ENCODE results near the gene LAMP2. TPM values are rescaled to one million over a fixed set of nuclear protein-coding genes. Genes with fewer than 3 reads are reported as not detected.
A peak's percentile ranks its signal among the peaks of the same experiment; 100 is the strongest.

Gene LAMP2
- total RNA-seq, 1 experiment from 2014 or later, result 50.2 TPM

DNA sequence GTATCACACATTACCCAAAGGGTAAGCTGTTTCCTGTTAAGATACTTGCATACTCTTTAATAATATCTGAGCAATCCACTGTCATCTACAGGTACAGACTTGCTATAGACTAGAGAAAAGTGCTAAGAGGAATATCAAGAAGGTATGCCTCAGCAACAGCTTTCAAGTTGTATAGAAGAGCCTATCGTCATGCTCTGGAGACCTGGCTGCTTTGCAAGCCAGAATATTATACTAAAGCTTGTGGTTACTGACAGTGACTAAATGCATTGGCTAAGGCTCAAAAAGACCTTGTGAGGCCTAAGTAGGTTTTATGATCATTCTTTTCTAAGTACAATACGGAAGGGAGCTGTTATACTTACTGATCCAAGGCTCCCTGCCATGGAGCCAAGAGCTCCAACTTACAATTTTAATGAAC, 11.3 kb downstream of the LAMP2 start:
- DNase-seq (ENCODE audit: low read depth), result peak; percentile 83

DNA sequence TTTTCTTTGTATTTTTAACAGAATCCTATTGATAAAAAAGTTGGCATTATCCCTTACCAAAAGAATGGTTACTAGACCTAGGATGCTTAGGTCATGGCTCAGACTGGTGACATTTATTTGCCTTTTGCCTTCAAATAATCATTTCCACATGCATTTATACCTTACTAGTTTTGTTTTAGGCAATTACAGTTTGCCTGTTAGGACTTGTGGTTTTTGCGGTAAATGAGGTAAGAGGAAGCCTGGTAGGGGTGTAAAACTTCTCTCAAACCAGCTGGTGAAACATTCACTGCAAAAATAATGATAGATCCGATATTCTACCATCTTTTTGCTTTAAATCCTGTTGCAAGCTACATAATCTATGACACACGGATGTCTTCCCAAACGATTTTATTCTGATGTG, 12.1 kb downstream of the LAMP2 start:
- peak; percentile 68 for DNase-seq (ENCODE audit: low read depth)

DNA sequence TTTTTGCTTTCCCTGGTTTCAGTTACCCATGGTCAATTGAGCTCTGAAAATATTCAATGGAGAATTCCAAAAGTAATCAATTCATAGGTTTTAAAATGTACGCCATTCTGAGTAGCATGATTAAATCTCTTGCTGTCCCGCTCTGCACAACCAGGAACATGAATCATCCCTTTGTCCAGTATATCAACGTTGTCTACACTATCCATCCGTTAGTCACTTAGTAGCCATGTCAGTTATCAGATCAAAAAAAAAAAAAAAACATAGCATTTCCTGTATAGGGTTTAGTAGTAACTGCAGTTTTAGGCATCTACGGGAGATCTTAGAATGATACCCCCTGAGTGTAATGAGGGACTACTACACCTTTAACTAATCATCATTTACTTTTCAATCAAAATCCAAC, 15.1 kb downstream of the LAMP2 start:
- DNase-seq (ENCODE audit: low read depth), result peak; percentile 80

DNA sequence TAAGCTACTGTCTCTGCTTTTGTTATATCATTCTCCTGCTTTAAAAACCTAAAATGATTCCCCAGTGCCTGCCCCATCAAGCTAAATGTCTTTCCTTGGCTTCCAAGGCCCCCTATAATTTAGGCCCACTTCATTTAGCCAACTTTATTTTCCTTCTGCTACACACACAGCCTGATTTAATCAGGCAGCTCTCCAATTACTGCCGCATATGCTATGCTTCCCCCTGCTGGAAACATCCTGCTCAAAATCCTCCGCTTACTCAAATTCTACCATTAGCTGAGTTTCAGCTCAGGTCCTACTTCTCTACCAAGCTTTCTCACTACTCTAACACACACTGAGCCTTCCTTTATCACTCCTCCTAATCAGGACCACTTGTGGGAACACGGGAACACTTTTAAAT, 17.0 kb downstream of the LAMP2 start:
- no peak for DNase-seq (ENCODE audit: low read depth)

DNA sequence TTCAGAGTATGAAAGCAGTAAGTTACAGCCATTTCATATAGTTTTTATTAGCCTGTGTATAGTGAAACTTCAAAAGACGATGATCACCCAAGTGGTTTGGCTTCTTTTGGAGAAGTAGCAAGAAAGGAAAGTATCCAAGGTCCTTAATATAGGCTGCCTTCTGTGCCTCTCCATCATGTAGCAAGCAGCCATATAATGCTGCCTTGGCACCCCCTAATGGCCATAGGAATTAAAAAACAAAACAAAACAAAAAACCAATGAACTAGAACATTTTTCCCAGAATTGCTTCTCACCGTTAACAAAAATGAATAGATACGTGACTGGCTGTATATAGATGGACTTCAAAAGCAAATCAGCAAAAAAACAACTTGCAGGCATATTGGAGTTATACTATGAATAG, 18.9 kb downstream of the LAMP2 start:
- DNase-seq (ENCODE audit: low read depth), result no peak

DNA sequence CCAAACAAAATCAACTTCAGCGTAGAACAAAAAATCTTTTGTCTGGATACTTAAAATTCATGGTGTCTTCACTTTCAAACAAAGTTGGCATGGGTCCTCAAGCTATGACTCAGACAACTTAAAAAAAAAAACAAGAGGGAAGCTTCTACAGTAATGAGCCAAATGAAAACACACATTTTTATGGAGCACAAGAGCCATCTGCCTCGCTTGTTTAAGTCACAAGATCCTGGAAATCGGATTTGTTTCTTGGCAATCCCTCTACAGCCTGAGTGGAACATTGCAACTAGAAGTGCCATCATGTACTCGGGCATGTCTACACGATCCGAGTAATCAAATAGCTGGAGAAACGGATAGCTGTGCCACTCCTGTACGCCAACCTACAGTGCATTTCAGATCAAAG, 22.6 kb downstream of the LAMP2 start:
- peak; percentile 73 for DNase-seq (ENCODE audit: low read depth)

DNA sequence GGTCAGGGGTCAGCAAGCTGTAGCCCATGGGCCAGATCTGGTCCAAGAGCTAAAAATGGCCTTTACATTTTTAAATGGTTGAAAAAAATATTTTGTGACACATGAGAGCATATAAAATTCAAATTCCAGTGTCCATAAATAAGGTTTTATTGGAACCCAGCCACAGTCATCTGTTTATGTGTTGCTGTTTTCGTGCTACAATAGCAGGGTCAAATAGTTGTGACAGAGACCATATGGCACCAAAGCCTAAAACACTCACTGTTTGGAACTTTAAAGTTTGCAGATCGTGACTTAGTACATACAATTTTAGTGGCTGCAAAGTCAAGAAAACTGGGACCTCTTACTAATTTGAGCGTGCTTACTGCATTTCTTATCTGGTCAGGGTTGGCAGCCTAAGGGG, 29.2 kb downstream of the LAMP2 start:
- no peak for DNase-seq (ENCODE audit: low read depth)

DNA sequence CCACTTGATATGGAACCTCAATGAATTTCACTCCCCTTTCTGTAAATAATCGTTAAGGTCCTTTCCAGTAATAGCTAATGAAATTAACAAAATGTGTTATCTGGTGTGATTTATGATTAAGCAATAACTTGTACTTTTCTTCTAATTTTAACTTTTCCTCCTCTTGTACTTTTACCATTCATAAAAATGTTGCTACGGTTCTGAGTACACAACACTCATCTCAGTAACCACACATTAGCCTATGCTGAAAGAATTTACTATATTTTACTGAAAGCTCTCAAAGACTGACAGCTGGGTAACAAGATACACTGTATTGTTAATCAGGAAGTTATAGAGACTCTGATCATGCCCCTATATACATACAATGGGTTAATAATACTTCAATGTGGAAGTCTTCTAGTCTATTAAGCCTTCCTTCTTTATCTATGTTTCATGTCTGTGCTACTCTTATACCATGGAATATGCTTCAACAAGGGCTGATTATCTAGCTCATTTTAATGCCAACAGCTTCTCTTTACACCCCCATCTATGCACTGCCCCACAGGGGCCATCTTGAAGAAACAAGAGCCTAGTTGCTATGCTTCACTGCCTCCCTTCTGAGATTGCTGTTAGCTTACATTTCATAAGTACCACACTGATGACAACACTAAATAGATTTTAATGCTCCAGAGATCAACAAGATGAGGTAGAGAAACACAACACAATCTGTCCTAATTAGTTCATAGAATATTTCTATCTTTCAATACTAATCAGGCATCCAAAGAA, 39.1 kb downstream of the LAMP2 start:
- no peak for DNase-seq (ENCODE audit: low read depth)

DNA sequence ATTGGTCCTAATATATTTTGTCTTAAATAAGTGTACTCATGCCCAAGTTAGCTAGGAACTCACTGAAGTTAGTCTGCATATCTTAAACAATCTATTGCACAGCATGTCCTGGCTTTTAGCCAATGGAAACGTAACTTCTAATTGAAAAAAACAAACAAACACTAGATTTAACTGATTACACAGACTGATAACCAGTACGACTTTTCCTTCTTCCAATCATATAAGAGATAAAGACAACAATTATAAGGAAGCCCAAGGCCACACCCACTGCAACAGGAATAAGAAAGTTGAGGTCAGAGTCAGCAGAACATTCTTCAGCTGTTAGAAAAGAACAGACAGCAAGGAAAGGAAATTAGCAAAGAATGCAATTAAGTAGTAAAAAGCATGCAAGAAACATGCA, 40.8 kb downstream of the LAMP2 start:
- no peak for DNase-seq (ENCODE audit: low read depth)

DNA sequence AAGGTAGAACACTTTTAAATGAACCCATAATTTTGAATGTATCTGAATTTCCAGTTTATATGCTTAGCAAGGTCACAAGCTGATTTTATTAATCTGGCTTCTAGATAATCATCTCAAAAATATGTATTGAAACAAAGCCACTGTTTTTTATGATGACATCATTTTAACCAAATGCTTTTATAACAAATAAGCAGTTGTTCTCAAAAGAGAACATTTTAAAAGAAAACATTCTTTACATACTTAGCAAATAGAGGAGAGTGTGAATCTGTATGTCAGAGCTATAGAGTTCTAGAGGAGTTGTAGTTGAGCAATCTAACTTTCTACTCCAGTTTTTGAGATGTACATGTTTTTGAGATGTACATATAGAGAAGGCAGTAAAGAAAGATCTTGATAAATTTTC, 42.5 kb downstream of the LAMP2 start:
- DNase-seq (ENCODE audit: low read depth), result no peak

DNA sequence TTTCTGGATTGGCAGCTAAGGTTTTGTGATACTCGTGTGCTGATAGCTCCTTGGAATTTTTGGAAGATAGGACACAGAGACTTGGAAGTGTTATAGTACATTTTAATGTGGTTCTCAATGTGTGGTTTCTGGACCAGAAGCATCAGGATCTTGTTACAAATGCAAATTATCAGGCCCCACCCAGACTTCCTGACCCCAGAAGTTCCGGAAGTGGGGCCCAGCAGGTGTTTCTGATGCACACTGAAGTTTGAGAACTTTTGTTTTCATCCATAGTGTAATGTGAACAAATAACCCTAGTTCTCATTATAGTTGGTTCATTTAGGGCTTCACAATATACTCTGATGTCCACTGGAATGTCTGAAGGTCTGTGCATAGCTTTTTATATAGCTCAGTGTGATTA, 49.6 kb downstream of the LAMP2 start:
- no peak for DNase-seq (ENCODE audit: low read depth)

DNA sequence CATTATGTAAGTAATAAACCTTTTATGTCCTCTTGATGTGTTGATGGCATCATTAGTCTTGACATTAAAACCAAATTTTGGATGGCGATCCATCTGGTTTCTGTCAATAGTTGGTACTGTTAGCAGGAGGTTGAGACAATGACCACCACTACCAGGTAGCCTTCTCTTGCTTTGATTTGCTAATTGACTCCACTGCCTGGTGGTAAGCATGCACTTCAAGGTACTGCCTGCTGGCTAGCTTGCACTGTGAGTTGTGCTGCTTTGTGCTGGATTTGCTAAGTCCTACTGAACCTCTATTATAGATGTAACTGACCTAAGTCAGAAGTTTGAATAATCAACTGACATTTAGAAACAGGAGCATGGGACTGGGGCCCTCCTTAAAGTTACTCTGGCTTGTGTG, 60.9 kb downstream of the LAMP2 start:
- DNase-seq (ENCODE audit: low read depth), result no peak

DNA sequence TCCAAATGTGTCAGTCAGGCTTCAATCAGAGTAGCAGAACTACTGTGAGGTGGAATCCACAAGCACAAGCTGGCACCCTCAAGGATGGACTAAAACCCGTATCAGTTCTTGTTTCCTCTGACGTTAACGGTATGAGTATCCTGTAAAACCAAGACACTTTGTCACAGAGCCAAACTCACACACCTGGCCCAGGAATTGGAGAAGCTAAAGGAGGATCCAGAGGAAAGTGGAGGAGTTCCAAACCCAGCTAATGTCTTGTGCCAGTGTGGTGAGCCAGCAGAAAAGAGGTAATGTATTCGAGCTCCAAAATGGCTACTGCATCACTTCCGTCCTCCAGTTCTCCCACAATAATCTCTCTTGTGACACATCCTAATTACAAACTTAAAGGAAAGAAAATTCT, 62.5 kb downstream of the LAMP2 start:
- no peak for DNase-seq (ENCODE audit: low read depth)

DNA sequence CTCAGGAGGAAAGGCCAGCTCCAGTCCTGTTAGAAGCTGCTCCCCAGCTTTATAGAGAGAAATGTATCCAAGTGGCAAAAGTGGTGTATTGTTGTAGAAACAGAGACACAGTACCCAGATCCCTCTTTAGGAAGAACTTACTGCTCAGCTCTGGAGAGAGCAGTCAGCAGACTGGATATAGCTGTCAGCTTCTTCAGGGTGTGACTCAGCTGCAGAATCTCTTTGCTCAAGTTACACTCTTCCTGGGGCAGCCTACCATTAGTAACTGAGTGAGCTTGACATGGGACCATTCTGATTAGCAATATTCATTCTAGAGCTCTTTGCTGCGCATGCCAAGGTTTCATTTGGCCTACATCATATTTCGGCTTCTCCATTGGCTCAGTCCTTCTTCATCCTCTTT, 66.7 kb downstream of the LAMP2 start:
- peak; percentile 24 for DNase-seq (ENCODE audit: low read depth)

DNA sequence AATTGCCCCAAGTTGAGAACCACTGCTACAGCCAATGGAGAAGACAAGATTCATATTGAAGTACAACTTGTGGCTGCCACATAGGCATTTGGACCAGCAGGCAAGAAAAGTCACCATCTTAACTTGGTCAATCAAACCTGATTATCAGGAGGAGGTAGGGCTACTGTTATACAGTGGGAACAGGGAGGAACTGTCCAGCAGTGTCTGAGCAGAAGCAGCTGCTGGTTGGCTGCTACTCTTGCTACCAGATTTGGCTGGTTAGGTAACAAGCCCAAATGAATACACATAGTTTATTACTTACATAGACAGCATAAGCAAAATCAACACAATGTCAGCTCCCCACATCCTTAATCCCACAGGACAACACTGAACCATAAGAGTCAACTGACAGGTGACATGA, 67.8 kb downstream of the LAMP2 start:
- no peak for DNase-seq (ENCODE audit: low read depth)

DNA sequence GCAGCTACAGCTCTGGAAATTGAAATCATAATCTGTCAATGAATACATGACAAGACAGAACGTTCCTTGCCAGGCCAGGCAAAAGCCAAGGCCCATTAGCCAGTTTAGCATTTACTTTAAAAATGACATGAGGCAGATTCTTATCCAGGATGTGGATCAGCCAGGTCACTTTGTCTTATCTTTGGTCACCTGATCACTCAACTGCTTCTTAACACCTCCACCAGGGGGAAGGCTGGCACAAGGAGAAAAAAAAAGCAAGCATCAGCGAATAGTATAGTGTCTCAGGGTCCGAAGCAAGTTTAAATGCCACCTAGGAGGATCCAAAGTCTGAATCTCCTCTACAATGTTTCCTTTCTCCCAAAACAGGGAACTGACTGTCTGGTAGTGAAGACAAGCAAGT, 88.4 kb downstream of the LAMP2 start:
- DNase-seq (ENCODE audit: low read depth), result peak; percentile 28

DNA sequence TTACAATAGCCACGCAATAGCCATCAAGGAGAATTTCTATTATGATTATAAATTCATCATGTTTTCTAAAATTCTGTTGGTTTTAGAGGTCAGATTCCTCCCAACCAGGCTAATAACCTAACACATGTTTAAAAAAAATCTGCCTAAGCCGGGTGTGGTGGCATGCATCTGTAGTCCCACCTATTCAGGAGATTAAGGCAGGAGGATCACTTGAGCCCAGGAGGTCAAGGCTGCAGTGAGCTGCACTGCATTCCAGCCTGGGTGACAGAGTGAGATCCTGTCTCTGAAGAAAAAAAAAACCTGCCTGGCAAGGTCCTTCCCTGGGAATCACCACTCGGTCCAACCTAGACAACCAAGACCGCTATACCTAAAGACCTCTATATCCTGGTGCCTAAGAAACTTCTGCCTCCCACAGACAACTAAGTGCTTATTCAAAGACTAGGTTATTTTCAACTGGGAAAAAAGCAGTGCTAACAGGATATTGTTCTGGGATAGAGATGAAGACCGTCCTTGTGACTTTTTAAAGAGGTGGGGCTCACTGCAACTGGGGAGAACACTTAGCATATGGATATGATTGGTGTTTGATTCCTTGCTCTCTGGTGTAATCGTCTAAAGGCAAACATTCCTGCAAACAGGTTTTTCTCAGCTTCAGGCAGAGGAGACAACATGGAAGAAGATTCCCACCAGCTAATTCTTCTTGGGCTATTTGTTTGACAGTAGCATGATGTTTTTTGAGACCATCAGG, 89.0 kb downstream of the LAMP2 start:
- DNase-seq (ENCODE audit: low read depth), result no peak

DNA sequence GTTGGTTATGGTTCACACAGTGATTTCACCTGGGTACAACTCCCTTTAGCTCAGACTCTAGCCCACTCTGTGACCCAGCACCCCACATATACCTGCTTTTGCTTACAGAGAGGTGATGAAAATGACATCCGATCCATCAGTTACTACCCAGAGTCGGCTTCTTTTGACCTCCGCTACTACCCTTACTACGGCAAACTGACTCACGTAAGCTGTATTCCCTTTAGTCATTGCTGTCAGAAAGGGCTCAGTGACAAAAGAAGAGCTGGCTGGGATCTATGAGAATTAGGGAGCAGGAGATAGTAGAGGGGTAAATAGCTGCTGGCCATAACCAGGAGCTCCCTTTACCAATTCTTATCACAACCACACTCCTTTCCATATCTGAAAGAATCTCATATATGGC, 90.5 kb downstream of the LAMP2 start:
- DNase-seq (ENCODE audit: low read depth), result no peak

Small RNA genes within 50 kb of the gene (small RNA-seq; reads per million reads assigned to genes)
- gene RNU7-37P, result not detected

Other genes with a start within 250 kb of the LAMP2 start
- gene ZBTB33, start 218.5 kb downstream of the LAMP2 start, total RNA-seq (2014; rRNA removed; shearing (Covaris generic)), result 9.4 and 12.3 TPM in 2 replicates
- gene TMEM255A, start 157.8 kb downstream of the LAMP2 start, total RNA-seq (2014; rRNA removed; shearing (Covaris generic)), result 0.03 TPM in 1 of 2 replicates, not detected in the other
- gene ATP1B4, start 107.2 kb downstream of the LAMP2 start, total RNA-seq (2014; rRNA removed; shearing (Covaris generic)), result not detected in 2 replicates
- 16.3 and 18.2 TPM in 2 replicates for gene CUL4B, start 91.7 kb upstream of the LAMP2 start, total RNA-seq (2014; rRNA removed; shearing (Covaris generic))
- gene MCTS1, start 134.8 kb upstream of the LAMP2 start, total RNA-seq (2014; rRNA removed; shearing (Covaris generic)), result 66.8 and 71.9 TPM in 2 replicates
- 24.4 and 28.6 TPM in 2 replicates for gene C1GALT1C1, start 160.8 kb upstream of the LAMP2 start, total RNA-seq (2014; rRNA removed; shearing (Covaris generic))

All from HT1080 (cell line).